Endothelial cell (in vitro differentiated cells): Measurements from ENCODE around the gene FOXL2NB. TPM values are rescaled to one million over a fixed set of nuclear protein-coding genes. Genes with fewer than 3 reads are reported as not detected.

Experiments
- DNase-seq: peaks from one replicate; pipeline ENCODE4 v3.0.0; 2021; ENCODE audit warnings: low spot score
- H3K27ac Mint-ChIP-seq: one replicate; pipeline ENCODE4 v1.8.0; 2021; ENCODE audit warnings: mixed read lengths, inconsistent platforms; ENCODE audit not compliant: unreplicated experiment
- H3K27me3 Mint-ChIP-seq: one replicate; pipeline ENCODE4 v1.8.0; 2021; ENCODE audit warnings: mild to moderate bottlenecking, moderate library complexity, mixed read lengths, inconsistent platforms; ENCODE audit not compliant: unreplicated experiment
- H3K36me3 Mint-ChIP-seq: one replicate; pipeline ENCODE4 v1.8.0; 2021; ENCODE audit warnings: mild to moderate bottlenecking, low read depth, mixed read lengths, inconsistent platforms; ENCODE audit not compliant: unreplicated experiment
- H3K4me1 Mint-ChIP-seq: one replicate; pipeline ENCODE4 v1.8.0; 2021; ENCODE audit warnings: mild to moderate bottlenecking, mixed read lengths, inconsistent platforms; ENCODE audit not compliant: unreplicated experiment
- H3K4me3 Mint-ChIP-seq: one replicate; pipeline ENCODE4 v1.8.0; 2021; ENCODE audit warnings: mild to moderate bottlenecking, mixed read lengths, inconsistent platforms; ENCODE audit not compliant: unreplicated experiment
- H3K9me3 Mint-ChIP-seq: one replicate; pipeline ENCODE4 v1.8.0; 2021; ENCODE audit warnings: mixed read lengths, inconsistent platforms; ENCODE audit not compliant: unreplicated experiment
- total RNA-seq: library from RNA; stranded (reverse); fragmentation: NEBNext Ultra II Directional; extraction: Animal tissue kit (Norgen Biotek cat#: 25700); gene quantifications from one replicate; pipeline ENCODE4 v1.2.1, GENCODE V29; 2021; ENCODE audit not compliant: unreplicated experiment
- TF ChIP-seq, protein P1 (sequence below): fragments of 200-600 bp; sonication (generic); IDR thresholded peaks from one replicate; pipeline ENCODE4 v1.5.0; 2021; ENCODE audit warnings: antibody characterized with exemption; ENCODE audit not compliant: unreplicated experiment

Gene FOXL2NB
- total RNA-seq, 1 donor from 2014 or later, result 13.2 TPM

DNA sequence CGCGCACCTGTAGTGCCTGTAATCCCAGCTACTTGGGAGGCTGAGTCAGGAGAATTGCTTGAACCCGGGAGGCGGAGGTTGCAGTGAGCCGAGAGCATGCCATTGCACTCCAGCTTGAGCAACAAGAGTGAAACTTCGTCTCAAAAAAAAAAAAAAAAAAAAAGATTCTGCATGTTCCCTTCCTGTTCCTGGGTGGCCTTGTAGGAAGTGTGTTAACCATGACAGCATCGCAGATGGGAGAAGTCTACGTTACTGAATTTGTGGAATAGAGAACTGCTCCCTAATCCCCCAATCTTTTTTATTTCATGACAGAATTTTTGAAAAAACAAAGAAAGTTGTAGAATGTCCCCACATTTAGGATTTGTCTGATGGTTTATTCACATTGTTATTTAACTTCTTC is 45.5 kb upstream of the FOXL2NB start:
- H3K27me3 Mint-ChIP-seq, result no peaks in the 10 kb centered on the region
- no peak overlapping the region for H3K27ac Mint-ChIP-seq
- H3K9me3 Mint-ChIP-seq, result no peaks in the 10 kb centered on the region
- no peaks in the 10 kb centered on the region for H3K36me3 Mint-ChIP-seq
- no peak for DNase-seq
- peaks cover 4% of the 10 kb centered on the region for H3K4me1 Mint-ChIP-seq
- H3K4me3 Mint-ChIP-seq, result no peak overlapping the region
- TF ChIP-seq, protein P1, sequence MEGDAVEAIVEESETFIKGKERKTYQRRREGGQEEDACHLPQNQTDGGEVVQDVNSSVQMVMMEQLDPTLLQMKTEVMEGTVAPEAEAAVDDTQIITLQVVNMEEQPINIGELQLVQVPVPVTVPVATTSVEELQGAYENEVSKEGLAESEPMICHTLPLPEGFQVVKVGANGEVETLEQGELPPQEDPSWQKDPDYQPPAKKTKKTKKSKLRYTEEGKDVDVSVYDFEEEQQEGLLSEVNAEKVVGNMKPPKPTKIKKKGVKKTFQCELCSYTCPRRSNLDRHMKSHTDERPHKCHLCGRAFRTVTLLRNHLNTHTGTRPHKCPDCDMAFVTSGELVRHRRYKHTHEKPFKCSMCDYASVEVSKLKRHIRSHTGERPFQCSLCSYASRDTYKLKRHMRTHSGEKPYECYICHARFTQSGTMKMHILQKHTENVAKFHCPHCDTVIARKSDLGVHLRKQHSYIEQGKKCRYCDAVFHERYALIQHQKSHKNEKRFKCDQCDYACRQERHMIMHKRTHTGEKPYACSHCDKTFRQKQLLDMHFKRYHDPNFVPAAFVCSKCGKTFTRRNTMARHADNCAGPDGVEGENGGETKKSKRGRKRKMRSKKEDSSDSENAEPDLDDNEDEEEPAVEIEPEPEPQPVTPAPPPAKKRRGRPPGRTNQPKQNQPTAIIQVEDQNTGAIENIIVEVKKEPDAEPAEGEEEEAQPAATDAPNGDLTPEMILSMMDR, result no peak

DNA sequence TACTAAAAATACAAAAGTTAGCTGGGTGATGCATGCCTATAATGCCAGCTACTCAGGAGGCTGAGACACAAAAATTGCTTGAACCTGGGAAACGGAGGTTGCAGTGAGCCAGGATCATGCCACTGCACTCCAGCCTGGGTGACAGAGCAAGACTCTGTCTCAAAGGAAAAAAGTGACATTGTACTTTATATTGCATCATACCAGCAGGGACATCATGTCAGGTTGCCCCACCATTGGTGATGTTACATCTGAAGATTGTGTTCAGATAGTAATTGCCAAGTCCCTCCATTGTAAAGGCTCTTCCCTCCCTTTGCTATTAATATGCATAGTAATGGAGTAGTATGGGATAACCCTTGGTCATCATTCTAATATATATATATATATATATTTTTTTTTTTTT is 44.8 kb upstream of the FOXL2NB start:
- no peaks in the 10 kb centered on the region for H3K9me3 Mint-ChIP-seq
- H3K27me3 Mint-ChIP-seq, result no peaks in the 10 kb centered on the region
- DNase-seq, result no peak
- no peaks in the 10 kb centered on the region for H3K36me3 Mint-ChIP-seq
- peaks cover 4% of the 10 kb centered on the region for H3K4me1 Mint-ChIP-seq
- no peak overlapping the region for H3K4me3 Mint-ChIP-seq
- no peak overlapping the region for H3K27ac Mint-ChIP-seq
- TF ChIP-seq, protein P1, result no peak

DNA sequence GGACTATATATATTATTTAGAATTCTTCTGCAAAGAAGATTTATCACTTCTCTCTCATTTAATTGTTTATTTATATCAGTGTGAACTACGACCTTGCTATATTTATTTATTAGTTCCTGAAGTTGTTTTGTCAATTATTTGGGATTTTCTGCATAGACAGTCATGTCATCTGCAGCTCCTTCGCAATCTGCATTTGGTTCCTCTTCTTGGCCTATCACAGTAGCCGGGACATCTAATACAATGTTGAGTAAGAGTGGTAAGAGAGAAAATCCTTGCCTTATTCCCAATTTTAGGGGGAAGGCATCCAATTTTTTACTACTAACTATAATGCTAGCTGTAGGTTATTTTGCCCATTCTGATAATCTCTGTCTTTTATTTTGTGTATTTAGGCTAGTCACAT is 39.5 kb upstream of the FOXL2NB start:
- no peaks in the 10 kb centered on the region for H3K27me3 Mint-ChIP-seq
- TF ChIP-seq, protein P1, result no peak
- no peaks in the 10 kb centered on the region for H3K9me3 Mint-ChIP-seq
- DNase-seq, result no peak
- H3K4me1 Mint-ChIP-seq, result no peaks in the 10 kb centered on the region
- H3K36me3 Mint-ChIP-seq, result no peaks in the 10 kb centered on the region
- H3K4me3 Mint-ChIP-seq, result no peak overlapping the region
- no peak overlapping the region for H3K27ac Mint-ChIP-seq

DNA sequence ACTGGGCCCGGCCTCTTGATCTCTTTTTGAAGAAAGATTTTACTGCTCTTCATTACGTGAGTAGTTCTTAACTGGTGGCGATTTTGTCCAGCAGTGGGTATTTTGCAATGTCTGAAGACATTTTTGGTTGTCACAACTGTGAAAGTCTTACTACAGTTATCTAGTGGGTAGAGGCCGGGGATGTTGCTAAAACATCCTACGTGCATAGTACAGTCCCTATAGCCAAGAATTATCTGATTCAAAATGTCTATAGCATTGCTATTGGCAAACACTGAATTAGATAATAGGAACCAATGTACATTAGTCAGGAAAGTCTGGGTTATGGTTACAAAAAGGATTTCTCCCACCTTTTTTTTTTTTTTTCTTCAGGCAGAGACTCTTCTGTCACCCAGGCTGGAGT is 38.2 kb upstream of the FOXL2NB start:
- no peak overlapping the region for H3K4me3 Mint-ChIP-seq
- no peaks in the 10 kb centered on the region for H3K27me3 Mint-ChIP-seq
- H3K27ac Mint-ChIP-seq, result no peak overlapping the region

DNA sequence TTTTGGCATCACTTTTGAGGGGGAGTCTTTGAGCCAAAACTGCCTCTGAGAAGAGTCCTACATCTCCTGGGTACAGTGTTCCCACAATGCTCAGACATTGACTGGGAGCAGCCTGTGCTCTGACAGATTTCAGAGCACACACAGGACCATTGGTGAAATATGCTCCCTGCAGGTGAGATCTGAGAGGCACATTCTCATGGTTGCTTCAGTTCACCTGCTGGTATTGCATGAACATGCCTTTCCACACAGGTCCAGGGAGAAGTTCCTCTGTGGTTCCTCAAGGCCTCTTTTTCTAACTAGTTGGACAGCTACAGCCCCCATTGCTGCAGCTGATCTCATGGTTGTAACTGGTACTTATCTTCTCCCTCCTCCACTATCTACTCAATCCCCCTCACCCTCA is 37.1 kb upstream of the FOXL2NB start:
- H3K27me3 Mint-ChIP-seq, result peaks cover 1% of the 10 kb centered on the region
- H3K27ac Mint-ChIP-seq, result no peak overlapping the region
- no peaks in the 10 kb centered on the region for H3K36me3 Mint-ChIP-seq
- peaks cover 1% of the 10 kb centered on the region for H3K4me1 Mint-ChIP-seq
- no peaks in the 10 kb centered on the region for H3K9me3 Mint-ChIP-seq
- TF ChIP-seq, protein P1, result no peak
- no peak for DNase-seq
- H3K4me3 Mint-ChIP-seq, result no peak overlapping the region

More for the DNA sequence above, 38.2 kb upstream of the FOXL2NB start:
- TF ChIP-seq, protein P1, result no peak
- no peak for DNase-seq
- H3K4me1 Mint-ChIP-seq, result no peaks in the 10 kb centered on the region
- H3K36me3 Mint-ChIP-seq, result no peaks in the 10 kb centered on the region
- H3K9me3 Mint-ChIP-seq, result no peaks in the 10 kb centered on the region
